ENCODE results near the gene KRTAP5-5.
"Not testable (repeated sequence)": the region's sequence is repeated elsewhere in the genome, so short reads cannot be mapped to it uniquely, and the experiment has no call there.

KRTAP5-5 gene

GRCh38 chr11:1660111-1660867 lies 30.7 kb downstream of the KRTAP5-5 start:
- DNase-seq: no peak

- DNase-seq: not testable (repeated sequence)
Measured at GRCh38 chr11:1661454-1662269, 32.1 kb downstream of the KRTAP5-5 start.

GRCh38 chr11:1662699-1663283 lies 33.2 kb downstream of the KRTAP5-5 start:
- not testable (repeated sequence) for DNase-seq

- no peak for DNase-seq
Measured at GRCh38 chr11:1665313-1665712, 35.7 kb downstream of the KRTAP5-5 start.

GRCh38 chr11:1667121-1667850 lies 37.7 kb downstream of the KRTAP5-5 start:
- no peak for DNase-seq

GRCh38 chr11:1667906-1668305 lies 38.3 kb downstream of the KRTAP5-5 start:
- DNase-seq: peak; percentile 25

- no peak for DNase-seq
Measured at GRCh38 chr11:1668911-1669473, 39.4 kb downstream of the KRTAP5-5 start.

- DNase-seq: no peak
Measured at GRCh38 chr11:1669546-1670218, 40.1 kb downstream of the KRTAP5-5 start.

- not testable (repeated sequence) for DNase-seq
Measured at GRCh38 chr11:1670457-1670856, 40.9 kb downstream of the KRTAP5-5 start.

- DNase-seq: no peak
Measured at GRCh38 chr11:1670905-1671371, 41.4 kb downstream of the KRTAP5-5 start.

GRCh38 chr11:1671658-1672057 lies 42.1 kb downstream of the KRTAP5-5 start:
- DNase-seq: no peak

- no peak for DNase-seq
Measured at GRCh38 chr11:1672613-1673350, 43.2 kb downstream of the KRTAP5-5 start.

- DNase-seq: no peak
Measured at GRCh38 chr11:1673446-1674172, 44.0 kb downstream of the KRTAP5-5 start.

- no peak for DNase-seq
Measured at GRCh38 chr11:1674173-1675131, 44.9 kb downstream of the KRTAP5-5 start.

- no peak for DNase-seq
Measured at GRCh38 chr11:1675536-1676228, 46.1 kb downstream of the KRTAP5-5 start.

- no peak for DNase-seq
Measured at GRCh38 chr11:1676229-1676740, 46.7 kb downstream of the KRTAP5-5 start.

- no peak for DNase-seq
Measured at GRCh38 chr11:1679881-1680280, 50.3 kb downstream of the KRTAP5-5 start.

Measured in NCI-H146 (cell line).